Measurements from ENCODE around the gene MCTP1.

DNA sequence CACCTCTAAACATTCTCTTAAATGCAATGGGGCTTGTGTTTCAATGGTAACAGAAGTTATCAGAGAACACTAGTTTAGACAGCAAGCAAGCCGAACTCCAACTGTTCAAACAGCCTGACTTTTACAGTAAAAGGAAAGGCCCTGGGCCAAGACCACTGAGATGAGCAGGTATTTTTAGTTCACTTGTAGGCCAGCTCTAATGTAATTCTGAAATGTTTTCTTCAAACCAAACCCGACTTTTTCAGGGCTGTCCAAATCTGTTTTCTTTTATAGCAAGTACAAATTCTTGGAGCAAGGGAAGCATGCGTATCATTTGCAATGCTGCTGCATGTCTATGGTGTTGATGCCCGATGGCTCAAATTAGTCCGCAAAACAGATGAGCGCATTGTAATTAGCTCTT lies 473.6 kb downstream of the MCTP1 start:
- TF ChIP-seq, protein P1, sequence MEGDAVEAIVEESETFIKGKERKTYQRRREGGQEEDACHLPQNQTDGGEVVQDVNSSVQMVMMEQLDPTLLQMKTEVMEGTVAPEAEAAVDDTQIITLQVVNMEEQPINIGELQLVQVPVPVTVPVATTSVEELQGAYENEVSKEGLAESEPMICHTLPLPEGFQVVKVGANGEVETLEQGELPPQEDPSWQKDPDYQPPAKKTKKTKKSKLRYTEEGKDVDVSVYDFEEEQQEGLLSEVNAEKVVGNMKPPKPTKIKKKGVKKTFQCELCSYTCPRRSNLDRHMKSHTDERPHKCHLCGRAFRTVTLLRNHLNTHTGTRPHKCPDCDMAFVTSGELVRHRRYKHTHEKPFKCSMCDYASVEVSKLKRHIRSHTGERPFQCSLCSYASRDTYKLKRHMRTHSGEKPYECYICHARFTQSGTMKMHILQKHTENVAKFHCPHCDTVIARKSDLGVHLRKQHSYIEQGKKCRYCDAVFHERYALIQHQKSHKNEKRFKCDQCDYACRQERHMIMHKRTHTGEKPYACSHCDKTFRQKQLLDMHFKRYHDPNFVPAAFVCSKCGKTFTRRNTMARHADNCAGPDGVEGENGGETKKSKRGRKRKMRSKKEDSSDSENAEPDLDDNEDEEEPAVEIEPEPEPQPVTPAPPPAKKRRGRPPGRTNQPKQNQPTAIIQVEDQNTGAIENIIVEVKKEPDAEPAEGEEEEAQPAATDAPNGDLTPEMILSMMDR (IDR thresholded peaks at IDR 0.05): no peak
- TF ChIP-seq POLR2A (IDR thresholded peaks at IDR 0.05): no peak
